GM21528 (cell line): ENCODE measurements around the gene NXF1.

ENCODE experiments used
- ATAC-seq: cut with Tn5 transposase; IDR thresholded peaks from one replicate; pipeline ENCODE4 v1.9.1; 2021; ENCODE audit warnings: mild to moderate bottlenecking, moderate library complexity; ENCODE audit not compliant: unreplicated experiment, low FRiP score

The NXF1 gene

GRCh38 chr11:62747475-62748160, 57.6 kb downstream of the NXF1 start:
- no peak for ATAC-seq
